ENCODE measurements around the gene PDHX.

GRCh38 chr11:34938611-34939010, 22.2 kb downstream of the PDHX start:
- no peak for TF ChIP-seq REST (IDR thresholded peaks at IDR 0.05; ENCODE audit: insufficient read depth in 1 of 2, low read depth in 2 of 2, low read length in 2 of 2)
- no peak for TF ChIP-seq SIN3A (IDR thresholded peaks at IDR 0.05; ENCODE audit: borderline replicate concordance, insufficient read depth, low read length)
- TF ChIP-seq POLR2AphosphoS5 (IDR thresholded peaks at IDR 0.05; ENCODE audit: low read depth, low read length): no peak
- no peak for TF ChIP-seq TAF1 (IDR thresholded peaks at IDR 0.05; ENCODE audit: borderline replicate concordance, insufficient read depth, low read length)
- no peak for TF ChIP-seq FOXP2 (optimal IDR thresholded peaks at IDR 0.05; ENCODE audit: borderline replicate concordance, extremely low read depth, extremely low read length, insufficient read depth)
